ENCODE measurements around the gene DHX15.
A peak's percentile ranks its signal among the peaks of the same experiment; 100 is the strongest.

Gene DHX15

DNA sequence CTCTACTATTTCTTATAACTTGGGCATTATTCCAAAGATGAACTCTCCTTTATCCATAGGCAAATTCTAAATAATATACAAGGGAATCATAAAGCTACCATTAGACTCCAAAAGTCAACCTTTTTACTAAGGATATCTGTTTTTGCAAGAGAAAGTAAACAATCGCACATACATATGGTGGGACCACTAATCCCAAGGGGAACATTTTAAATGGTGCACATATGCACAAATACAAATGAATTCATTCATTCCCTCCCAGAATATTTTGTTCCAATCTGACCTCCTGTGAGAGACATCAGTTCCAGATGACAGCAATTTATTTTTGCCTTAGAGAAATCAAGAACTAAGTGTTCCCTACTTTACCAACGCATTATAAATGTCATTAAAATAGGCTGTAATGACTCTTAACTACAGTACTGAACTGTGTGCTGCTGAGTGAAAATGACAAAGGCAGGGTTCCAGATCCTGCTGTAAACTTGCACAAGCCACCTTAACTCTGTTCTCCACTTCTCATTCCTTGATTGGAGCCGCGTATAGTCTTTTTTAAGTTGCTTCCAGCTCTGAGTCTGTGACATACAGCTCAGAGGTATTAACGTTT lies 2.0 kb downstream of the DHX15 start:
- no peak for DNase-seq

DNA sequence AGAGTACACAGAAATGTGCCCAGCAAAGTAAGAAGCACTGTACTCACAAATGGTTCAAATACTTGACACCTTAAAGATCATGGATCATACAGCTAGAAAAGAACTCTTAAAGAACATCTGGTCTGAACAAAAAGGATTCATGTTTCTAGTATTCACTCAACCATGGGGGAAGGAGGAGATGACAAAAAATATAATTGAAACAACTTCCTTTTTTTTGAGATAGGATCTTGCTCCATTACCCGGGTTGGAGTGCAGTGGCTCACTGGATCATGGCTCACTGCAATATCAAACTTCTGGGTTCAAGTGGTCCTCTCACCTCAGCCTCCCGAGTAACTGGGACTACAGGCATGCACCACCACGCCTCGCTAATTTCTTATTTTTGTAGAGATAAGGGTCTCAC lies 6.0 kb downstream of the DHX15 start:
- DNase-seq, result no peak

DNA sequence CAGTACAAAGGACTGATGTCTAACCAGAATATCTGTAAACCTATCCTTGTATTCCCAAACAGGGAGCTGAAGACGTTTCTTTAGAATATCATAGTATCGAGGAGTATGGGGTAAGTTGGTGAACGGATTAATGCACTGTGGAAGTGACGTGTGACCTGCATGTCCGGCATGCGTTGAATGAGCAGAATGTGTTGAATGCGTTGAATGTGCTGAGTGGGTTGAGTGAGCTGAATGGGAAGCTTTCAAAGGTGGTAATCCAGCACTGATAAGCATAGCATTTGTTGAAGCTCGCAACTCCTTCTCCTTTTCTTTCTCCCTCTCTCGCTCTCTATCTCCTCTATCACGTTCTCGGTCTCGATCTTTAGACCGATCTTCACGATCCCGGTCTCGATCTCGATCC lies 8.1 kb downstream of the DHX15 start:
- DNase-seq, result no peak

DNA sequence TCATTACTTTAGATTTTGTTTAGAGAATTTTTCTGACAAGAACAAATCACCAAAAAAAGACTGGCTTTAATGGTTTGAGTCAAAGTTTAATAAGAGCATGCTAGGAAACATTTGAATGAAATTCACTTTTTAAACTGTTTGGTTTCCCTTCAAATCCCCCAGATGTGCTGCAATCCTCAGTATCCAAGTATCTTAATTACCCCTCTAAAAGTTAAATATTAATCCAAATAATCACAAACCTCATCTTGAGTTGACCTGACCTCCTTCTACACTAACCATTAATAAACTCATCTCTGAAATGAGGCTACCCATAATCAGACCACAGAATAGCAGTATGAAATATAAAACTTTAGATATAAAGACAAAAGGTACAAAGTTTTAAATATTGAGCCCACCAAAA lies 10.1 kb downstream of the DHX15 start:
- DNase-seq, result no peak

DNA sequence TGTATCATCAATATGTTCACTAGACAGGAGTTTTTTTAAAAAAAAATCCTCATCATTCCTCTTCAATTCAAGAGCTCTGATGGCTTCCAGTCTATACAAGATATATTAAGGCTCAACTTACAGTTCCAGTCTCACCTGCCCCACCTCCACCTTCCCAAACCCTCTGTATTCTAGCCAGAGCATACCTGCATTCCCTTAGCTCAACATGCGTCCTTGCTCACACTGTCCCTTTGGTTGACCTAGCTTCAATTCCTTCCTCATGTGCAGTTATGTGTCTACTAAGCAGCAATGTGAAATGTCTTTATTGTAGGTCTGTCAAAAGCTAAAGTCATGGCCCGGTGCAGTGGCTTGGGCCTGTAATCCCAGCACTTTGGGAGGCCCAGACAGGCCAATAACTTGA lies 10.8 kb downstream of the DHX15 start:
- DNase-seq, result no peak

DNA sequence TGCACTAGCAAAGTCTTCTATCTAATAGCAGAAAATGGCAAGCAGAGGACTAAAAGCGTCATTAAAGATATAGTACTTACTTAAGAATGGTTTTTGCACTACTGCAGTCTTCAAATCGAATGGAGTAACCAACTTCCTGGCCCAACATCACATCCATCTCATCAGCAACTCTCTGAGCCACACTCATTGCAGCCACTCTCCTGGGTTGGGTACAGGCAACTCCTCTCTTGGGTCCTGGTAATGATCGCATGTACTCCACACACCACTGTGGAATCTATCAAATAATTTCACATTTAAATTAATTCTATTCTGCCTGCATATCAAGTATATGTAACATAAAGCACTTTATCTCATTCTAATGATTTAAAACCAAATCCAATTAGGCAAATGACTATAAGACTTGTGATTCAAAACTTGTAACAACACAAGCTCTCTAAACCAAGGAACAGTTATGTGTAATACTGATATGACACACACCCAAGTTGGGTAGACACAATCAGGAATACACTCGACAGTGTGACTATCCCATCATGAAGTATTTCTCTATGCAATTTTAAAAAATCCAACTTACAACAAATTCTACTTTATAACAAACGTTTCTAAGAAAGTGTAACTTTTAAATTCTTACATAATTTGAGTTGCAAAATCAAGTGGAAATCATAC lies 13.6 kb downstream of the DHX15 start:
- no peak for DNase-seq

DNA sequence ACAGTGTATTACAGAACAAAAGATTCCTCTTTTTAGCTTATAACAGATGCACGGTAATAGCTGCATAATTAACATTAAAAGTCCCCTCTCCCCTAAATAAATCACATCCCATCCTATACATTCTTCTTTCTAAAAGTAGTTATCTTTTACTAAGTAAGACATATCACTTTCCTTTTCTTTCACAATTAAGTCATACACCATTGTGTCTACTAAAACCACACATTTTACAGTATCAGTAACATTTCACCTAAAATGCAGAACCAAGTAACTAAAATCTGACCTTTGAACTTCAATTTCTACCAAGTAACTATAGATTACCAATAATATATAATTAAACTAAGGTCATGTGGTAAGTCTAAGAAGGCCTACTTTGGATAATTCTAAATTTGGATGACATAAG lies 14.2 kb downstream of the DHX15 start:
- no peak for DNase-seq

DNA sequence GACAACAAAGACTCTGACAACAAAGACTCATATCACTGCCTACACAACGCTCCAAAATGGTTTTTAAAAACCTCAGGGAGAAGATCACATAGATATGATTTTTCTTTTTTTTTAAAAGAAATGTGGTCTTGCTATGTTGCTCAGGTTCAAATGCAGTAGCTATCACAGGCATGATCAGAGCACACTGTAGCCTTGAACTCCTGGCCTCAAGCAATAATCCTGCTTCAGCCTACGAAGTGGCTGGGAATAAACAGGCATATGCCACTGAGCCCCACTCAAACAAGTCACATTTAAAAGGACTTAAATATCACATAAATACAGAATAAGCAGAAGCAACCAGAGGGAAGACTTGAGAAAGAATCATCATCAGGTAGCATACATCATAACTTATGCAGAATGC lies 14.7 kb downstream of the DHX15 start:
- DNase-seq, result no peak

DNA sequence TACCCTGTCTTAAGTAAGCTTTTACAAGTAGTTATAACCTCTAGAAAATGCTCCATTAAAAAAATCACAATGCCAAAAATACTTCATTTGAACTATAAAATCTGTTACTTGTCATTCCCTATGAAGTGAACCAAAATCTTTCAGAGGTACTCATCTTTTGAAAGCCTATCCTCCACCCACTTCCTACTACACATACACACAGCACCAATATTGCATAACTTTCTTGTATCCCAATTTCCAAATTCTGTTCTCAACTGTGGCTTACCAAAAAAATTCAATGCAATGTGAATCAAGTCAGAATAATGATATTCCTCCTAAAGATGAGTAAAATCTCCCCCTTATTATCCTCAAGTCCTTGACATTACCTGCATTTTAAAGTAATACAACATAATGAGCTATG lies 15.9 kb downstream of the DHX15 start:
- no peak for DNase-seq

DNA sequence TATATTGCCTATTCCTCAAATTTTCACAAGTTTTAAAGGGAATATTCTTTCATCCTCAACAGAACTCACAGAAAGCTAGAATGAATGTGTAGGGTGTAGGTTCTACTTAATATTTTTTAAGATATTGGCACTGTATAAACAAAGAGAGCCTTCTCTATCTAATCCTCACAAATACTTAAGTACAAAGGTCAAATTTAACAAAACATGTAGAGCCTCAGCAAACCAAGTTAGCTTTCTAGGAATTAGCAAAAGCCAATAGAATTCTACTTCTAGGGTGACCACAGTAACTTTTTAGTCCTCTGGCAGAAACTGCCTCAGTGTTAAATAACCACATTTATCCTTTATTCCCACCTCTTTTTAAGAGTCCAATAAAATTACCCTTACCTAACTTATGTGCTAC lies 19.3 kb downstream of the DHX15 start:
- DNase-seq, result no peak

DNA sequence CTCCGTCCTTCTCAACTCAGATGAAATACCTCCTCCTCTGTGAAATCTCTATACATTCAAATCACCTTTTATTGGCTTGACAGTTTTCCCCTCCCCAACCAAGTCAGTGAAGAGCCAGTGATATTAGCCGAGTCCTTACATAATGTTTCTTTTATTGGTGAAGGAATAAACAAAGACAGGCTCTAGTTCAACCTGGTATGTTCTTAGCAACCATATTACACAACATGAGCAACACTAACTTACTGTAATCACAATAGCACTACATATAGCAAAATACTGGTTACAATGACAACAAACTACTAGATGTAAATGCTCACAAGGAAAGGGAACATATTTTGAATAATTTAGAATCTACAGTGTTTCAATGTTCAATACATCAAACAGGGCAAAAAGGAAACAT lies 19.9 kb downstream of the DHX15 start:
- DNase-seq, result no peak

DNA sequence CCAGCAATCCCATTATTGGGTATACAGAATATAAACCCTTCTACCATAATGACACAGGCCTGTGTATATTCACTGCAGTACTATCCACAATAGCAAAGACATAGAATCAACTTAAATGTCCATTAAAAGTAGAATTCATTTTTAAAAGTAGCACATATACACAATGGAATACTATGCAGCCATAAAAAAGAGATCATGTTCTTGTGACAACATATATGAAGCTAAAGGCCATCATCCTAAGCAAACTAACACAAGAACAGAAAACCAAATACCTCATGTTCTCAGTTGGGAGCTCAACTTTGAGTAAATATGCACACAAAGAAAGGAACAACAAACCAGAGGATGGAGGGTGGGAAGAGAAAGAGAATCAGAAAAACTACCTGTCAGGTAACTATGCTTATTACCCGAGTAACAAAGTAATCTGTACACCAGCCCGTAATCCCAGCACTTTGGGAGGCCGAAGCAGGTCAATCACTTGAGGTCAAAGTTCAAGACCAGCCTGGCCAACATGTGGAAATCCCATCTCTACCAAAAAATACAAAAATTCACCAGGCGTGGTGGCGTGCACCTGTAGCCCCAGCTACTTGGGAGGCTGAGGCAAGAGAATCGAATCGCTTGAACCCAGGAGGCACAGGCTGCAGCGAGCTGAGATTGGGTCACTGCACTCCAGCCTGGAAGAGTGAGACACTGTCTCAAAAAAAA lies 22.8 kb downstream of the DHX15 start:
- DNase-seq, result no peak

DNA sequence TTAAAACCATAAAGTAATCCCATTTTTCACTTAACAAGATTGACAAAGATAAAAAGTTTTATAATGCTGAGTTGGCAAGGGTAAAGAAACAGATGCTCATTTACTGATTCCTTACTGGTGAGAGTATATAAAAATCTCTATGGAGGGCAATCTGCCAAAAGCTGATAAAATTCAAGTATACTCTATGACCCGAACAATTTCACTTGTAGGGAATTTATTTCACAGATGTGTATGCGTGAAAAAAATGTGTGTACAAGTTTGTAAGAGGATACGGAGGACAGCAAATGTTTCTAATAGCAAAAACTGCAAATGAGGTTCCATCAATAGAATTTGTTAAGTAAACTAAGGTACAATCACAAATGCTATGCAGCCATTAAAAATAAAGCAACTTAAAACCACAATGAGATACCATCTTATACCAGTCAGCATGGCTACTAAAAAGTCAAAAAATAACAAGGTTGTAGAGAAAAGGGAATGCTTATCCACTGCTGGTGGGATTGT lies 23.4 kb downstream of the DHX15 start:
- DNase-seq, result peak; percentile 24

DNA sequence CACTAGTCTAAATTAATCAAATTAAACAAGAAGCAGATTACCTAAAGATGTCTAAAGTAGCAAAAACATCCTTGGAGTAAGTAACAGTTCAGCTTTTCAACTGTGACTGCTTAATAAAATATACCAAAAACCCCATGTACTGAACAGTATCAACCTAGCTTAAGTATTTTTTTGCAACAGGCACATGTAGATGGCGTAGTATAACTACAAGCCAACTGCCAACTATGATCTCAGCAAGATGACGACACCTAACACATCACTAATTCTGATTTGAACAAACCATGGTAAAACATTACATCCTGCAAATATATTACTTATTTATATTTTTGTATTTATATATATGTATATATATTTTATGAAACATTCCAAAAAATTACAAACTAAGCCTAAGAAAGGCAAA lies 24.5 kb downstream of the DHX15 start:
- no peak for DNase-seq

DNA sequence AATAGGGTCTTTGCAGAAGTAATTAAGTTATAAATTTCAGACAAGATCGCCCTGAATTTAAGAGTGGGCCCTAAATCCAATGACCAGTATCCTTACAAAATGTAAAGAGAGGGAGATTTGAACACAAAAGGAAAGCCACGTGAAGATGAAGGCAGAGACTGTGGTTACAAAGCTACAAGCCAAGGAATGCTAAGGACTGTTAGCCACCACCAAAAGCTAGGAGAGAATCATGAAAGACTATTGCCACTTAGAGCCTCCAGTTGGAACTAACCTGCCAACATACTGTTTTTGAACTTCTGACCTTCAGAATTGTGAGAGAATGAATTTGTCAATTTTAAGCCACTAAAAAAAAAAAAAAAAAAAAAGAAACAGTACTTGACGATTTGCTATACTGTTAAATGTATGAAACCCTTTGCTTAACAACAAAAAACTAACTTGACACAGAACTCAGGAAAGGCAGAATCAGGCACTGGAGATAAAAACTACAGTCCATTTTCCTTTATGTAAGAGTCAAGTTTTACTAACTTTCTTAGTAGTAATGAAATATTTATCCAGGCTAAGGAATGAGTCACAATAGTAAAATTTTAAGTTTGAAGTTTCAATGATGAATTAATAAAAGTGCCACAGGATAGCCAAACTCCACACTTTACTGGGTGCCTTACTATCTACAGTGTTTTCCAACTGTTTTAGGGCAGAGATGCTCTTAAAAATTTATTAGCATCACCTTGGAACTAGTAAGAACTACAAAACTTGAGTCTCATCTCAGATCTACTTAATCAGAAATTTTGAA lies 25.1 kb downstream of the DHX15 start:
- no peak for DNase-seq

DNA sequence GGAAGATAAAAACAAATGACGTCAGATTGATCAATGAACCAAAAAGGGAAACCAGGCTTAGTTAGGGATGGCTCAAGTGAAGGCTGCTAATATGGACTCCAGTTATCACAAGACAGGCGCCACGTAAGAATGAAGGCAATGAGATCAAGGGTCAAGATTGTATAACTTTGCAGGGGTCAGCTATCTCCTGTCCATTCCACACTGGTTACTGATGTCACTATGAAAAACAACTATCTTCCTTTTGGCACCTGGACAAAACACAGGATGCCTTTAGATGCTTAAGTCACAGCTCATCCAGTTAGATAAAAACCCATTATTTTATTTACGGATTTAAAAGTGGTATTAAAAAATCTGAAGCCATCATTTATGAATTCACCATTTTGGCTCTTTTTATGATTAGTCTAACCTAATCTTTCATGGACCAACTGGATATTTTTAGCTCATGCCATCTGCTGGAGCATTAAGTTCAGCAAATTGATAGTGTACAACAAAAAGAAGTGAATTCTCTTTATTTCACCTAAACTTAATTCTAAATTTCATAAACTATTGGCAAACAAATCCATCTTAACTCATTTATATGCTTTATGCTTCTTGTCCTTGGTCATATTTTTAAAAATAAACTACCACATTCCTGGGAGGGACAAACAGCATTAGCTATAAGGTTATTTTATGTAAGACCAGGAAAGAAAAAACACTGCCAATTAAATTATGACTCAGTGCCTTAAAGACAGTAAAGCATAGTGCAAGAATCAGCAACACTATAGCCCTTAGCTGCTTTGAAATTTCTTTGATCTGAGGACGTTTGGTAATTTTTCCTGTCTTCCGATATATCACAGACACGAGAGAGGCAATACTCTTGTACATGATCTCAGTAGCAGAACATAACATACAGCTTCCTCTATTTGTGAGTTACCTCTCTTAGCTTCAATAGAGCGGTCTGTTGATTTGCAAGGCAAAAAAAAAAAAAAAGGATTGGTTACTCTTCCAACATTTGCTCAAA lies 27.0 kb downstream of the DHX15 start:
- DNase-seq, result no peak

DNA sequence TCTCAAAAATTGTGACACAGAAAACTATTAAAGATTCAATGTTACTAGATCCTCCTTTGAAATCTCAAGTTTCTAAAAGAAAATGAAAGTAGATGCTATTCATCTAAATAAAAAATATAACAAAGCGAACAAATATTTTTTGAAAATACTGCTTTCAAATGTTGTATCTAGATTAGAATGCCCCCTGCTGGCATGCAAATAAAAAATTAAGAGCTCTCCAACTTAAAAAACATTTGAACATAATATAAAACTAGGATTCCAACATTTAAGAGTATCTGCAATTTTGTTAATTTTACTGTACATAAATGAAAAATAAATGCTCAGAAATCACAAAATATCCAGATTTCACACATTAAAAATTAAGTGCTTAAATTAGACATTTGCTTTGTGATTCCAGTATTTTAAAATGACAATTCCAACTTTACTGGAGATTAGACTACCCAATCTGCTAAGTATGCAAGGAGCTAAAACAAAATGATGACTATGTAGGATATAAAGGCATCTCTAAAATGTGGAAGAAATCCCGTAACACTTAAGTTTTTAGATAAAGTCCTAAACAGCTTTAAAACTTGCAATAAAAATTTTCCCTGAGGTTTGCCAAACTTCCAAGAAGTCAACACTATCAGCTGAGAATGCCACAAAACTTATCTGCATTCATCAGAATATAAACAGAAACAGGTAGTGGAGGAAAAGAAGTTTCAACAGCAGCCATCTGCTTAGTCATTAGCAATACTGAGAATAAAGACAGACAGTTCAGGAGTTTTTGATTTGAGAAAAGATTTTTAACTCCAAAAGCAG lies 32.7 kb downstream of the DHX15 start:
- no peak for DNase-seq

DNA sequence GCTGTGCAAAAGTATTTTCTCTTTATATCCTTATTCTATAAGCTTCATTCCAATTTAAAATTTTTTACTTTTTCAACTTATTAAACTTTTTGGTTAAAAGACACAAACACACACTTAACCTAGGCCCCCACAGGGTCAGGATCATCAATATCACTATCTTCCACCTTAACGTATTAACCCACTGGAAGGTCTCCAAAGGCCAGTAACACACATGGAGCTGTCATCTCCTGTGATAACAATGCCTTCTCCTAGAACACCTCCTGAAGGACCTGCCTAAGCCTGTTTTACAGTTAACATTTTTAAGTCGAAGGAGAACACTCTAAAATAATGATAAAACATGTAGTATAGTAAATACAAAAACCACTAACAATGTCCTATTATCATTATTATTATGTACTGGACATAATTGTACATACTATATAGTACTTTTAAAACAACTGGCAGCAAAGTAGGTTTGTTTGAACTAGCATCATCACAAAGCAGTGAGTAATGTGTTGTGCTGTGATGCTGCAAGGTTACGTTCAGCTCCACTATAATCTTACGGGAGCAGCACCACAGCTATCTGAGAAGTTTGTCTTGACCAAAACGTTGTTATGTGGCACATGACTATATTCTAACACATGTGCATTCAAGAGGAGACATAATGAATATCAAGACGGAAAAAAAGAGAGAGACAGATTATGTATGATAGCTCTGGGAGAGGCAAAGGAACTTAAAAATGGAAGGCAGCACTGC lies 33.7 kb downstream of the DHX15 start:
- no peak for DNase-seq

DNA sequence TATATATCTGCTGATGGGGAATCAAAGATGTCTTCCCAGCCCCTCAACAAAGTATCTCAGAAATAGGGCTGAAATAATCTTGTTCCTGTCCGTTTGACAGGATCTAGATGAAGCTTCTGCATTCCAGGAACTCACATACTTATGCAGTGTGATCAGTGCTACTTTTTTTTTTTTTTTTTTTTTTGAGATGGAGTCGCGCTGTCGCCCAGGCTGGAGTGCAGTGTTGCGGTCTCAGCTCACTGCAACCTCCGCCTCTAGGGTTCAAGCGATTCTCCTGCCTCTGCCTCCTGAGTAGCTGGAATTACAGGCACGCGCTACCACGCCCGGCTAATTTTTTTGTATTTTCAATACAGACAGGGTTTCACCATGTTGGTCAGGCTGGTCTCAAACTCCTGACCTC lies 36.4 kb downstream of the DHX15 start:
- no peak for DNase-seq

DNA sequence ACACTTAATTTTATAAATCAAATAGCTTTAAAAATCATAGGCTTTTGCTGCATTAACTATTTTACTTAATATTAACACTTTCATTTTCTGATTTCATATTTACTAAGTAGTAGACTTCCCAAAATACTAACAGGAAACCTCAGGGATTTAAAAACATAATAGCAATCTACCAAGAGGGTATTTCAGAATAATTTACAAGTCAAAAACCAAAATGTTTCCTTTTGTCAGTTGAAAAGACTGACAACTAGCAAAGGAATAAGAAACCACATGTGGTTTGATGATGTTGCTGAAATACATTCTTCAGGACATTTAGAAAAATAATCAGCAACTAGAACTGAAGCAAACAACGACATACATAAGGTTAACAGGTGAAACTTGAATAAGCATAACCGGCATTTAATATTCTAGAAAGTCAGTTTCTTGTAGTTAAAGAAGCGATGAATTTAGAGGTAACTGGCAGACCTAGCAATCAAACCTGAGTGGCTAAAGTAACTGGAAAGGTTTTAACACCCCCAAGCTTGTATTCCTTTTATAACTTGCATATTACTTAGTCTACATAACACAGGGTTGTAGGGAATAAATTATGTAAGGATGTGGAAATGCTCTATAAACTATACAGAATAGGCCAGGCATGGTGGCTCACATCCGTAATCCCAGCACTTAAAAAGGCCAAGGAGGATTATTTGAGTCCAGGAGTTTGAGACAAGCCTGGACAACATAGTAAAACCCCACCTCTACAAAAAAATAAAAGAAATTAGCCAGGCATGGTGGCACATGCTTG lies 40.0 kb downstream of the DHX15 start:
- no peak for DNase-seq

All from eye (tissue), 1 donor.